Activated CD8-positive, alpha-beta memory T cell treated with anti-CD3 and anti-CD28 coated beads for 4 hours (primary cell): ENCODE measurements around the gene LIN37.

ENCODE experiments used
- DNase-seq, 2 donors: peaks; one replicate each; pipeline ENCODE4 v3.0.0-alpha.2; 2020; ENCODE audit warnings: low read depth in 2 of 2

LIN37 gene

GRCh38 chr19:35734889-35735288 is 13.5 kb upstream of the LIN37 start:
- DNase-seq: no peak

- no peak for DNase-seq
Measured at GRCh38 chr19:35736913-35737886, 11.2 kb upstream of the LIN37 start.

- DNase-seq: no peak
Measured at GRCh38 chr19:35738021-35738886, 10.1 kb upstream of the LIN37 start.

- DNase-seq: no peak
Measured at GRCh38 chr19:35738887-35739229, 9.5 kb upstream of the LIN37 start.

- no peak for DNase-seq
Measured at GRCh38 chr19:35739275-35740107, 8.9 kb upstream of the LIN37 start.

- DNase-seq: no peak
Measured at GRCh38 chr19:35740108-35740422, 8.3 kb upstream of the LIN37 start.

GRCh38 chr19:35740423-35741202 is 7.8 kb upstream of the LIN37 start:
- peak; percentile 90 for DNase-seq

- no peak for DNase-seq
Measured at GRCh38 chr19:35741203-35741515, 7.2 kb upstream of the LIN37 start.

GRCh38 chr19:35742121-35742724 is 6.2 kb upstream of the LIN37 start, which contains the start of gene IGFLR1:
Gene IGFLR1 (minus strand): TSS chr19:35742452. CDS start chr19:35741180, 1,272 bp downstream.
- DNase-seq: peak; percentile 50 to 62

- DNase-seq: no peak
Measured at GRCh38 chr19:35743640-35744429, 4.5 kb upstream of the LIN37 start.

- DNase-seq: peak; percentile 85 to 90
Measured at GRCh38 chr19:35744430-35745327, 3.7 kb upstream of the LIN37 start.

GRCh38 chr19:35745328-35746086 is 2.9 kb upstream of the LIN37 start, which contains the start of the genes PSENEN and U2AF1L4:
Gene PSENEN (plus strand): TSS chr19:35745651. CDS start chr19:35745931, 280 bp downstream.
Gene U2AF1L4 (minus strand): TSS chr19:35745418. CDS start chr19:35745391, 27 bp downstream.
- peak; percentile 91 to 96 for DNase-seq

- no peak for DNase-seq
Measured at GRCh38 chr19:35746087-35746462, 2.3 kb upstream of the LIN37 start.

GRCh38 chr19:35746531-35746930 is 1.8 kb upstream of the LIN37 start:
- DNase-seq: no peak

GRCh38 chr19:35750167-35750566 is 1.8 kb downstream of the LIN37 start:
- DNase-seq: no peak

- no peak for DNase-seq
Measured at GRCh38 chr19:35751839-35752745, 3.7 kb downstream of the LIN37 start.
